H9 (cell line): ENCODE results near the gene SATB2. TPM values are rescaled to one million over a fixed set of nuclear protein-coding genes. Genes with fewer than 3 reads are reported as not detected.

Experiments used
- DNase-seq: peaks from one replicate; pipeline ENCODE4 v3.0.0-alpha.2; 2017
- H2AFZ ChIP-seq: one replicate; pipeline ENCODE4 v1.6.1; 2013; ENCODE audit warnings: mild to moderate bottlenecking, low read length, control low read depth, moderate library complexity
- H2AK5ac ChIP-seq: 2 replicates; pipeline ENCODE4 v1.6.1; 2013; ENCODE audit warnings: low read length, control low read depth, mixed read lengths; ENCODE audit not compliant: insufficient read length
- H2BK120ac ChIP-seq: one replicate; pipeline ENCODE4 v1.6.1; 2013; ENCODE audit warnings: low read depth, mild to moderate bottlenecking, low read length, control low read depth, inconsistent platforms; ENCODE audit not compliant: poor library complexity, severe bottlenecking
- H2BK12ac ChIP-seq: 2 replicates; pipeline ENCODE4 v1.6.1; 2013; ENCODE audit warnings: low read length, control low read depth, mixed read lengths, low read depth; ENCODE audit not compliant: insufficient read length
- H2BK15ac ChIP-seq: 2 replicates; pipeline ENCODE4 v1.6.1; 2013; ENCODE audit warnings: low read depth, low read length, control low read depth
- H2BK20ac ChIP-seq: one replicate; pipeline ENCODE4 v1.6.1; 2013; ENCODE audit warnings: low read depth, mild to moderate bottlenecking, low read length, control low read depth, inconsistent platforms; ENCODE audit not compliant: poor library complexity, severe bottlenecking
- H2BK5ac ChIP-seq: 2 replicates; pipeline ENCODE4 v1.6.1; 2013; ENCODE audit warnings: low read length, control low read depth, mixed read lengths; ENCODE audit not compliant: insufficient read length
- H3K14ac ChIP-seq: 2 replicates; pipeline ENCODE4 v1.6.1; 2013; ENCODE audit warnings: low read length, control low read depth; ENCODE audit not compliant: insufficient read depth
- H3K18ac ChIP-seq: 2 replicates; pipeline ENCODE4 v1.6.1; 2013; ENCODE audit warnings: low read depth, mild to moderate bottlenecking, mixed read lengths, low read length, control low read depth; ENCODE audit not compliant: insufficient read length
- H3K23ac ChIP-seq: 2 replicates; pipeline ENCODE4 v1.6.1; 2013; ENCODE audit warnings: low read length, control low read depth, mixed read lengths, low read depth; ENCODE audit not compliant: insufficient read length
- H3K23me2 ChIP-seq: 2 replicates; pipeline ENCODE4 v1.6.1; 2013; ENCODE audit warnings: low read depth, mild to moderate bottlenecking, mixed read lengths, low read length, control low read depth; ENCODE audit not compliant: insufficient read length, poor library complexity, severe bottlenecking
- H3K27ac ChIP-seq: 2 replicates; pipeline ENCODE4 v1.5.1; 2013; ENCODE audit warnings: low read length, control low read depth, mixed read lengths, low read depth; ENCODE audit not compliant: insufficient read length
- H3K27me3 ChIP-seq: 2 replicates; pipeline ENCODE4 v1.6.1; 2013; ENCODE audit warnings: low read length, control low read depth, inconsistent platforms; ENCODE audit not compliant: insufficient read depth
- H3K4ac ChIP-seq: 2 replicates; pipeline ENCODE4 v1.6.1; 2013; ENCODE audit warnings: low read depth, mild to moderate bottlenecking, control low read depth, inconsistent platforms, low read length, moderate library complexity
- H3K4me1 ChIP-seq: 2 replicates; pipeline ENCODE4 v1.6.1; 2013; ENCODE audit warnings: low read length, control low read depth, inconsistent platforms; ENCODE audit not compliant: insufficient read depth
- H3K4me2 ChIP-seq: 2 replicates; pipeline ENCODE4 v1.6.1; 2013; ENCODE audit warnings: low read length, control low read depth, mixed read lengths; ENCODE audit not compliant: insufficient read length, insufficient read depth
- H3K56ac ChIP-seq: 2 replicates; pipeline ENCODE4 v1.6.1; 2013; ENCODE audit warnings: low read depth, mild to moderate bottlenecking, mixed read lengths, low read length, control low read depth; ENCODE audit not compliant: insufficient read length
- H3K79me1 ChIP-seq: 2 replicates; pipeline ENCODE4 v1.6.1; 2013; ENCODE audit warnings: low read depth, mild to moderate bottlenecking, moderate library complexity, low read length, control low read depth, inconsistent platforms; ENCODE audit not compliant: insufficient read depth, poor library complexity, severe bottlenecking
- H3K79me2 ChIP-seq: 2 replicates; pipeline ENCODE4 v1.6.1; 2013; ENCODE audit warnings: low read length, control low read depth, inconsistent platforms; ENCODE audit not compliant: insufficient read depth
- H3K9ac ChIP-seq: 2 replicates; pipeline ENCODE4 v1.6.1; 2013; ENCODE audit warnings: low read length, control low read depth, mixed read lengths; ENCODE audit not compliant: insufficient read length; ENCODE audit errors: extremely low read depth
- H3K9me3 ChIP-seq: one replicate; pipeline ENCODE4 v1.6.1; 2013; ENCODE audit warnings: low read depth, low read length, inconsistent platforms; ENCODE audit not compliant: control insufficient read depth
- H3T11ph ChIP-seq: one replicate; pipeline ENCODE4 v1.6.1; 2013; ENCODE audit warnings: mild to moderate bottlenecking, low read length, control low read depth, inconsistent platforms
- H4K20me1 ChIP-seq: one replicate; pipeline ENCODE4 v1.6.1; 2013; ENCODE audit not compliant: control insufficient read depth, insufficient read length, insufficient read depth
- H4K5ac ChIP-seq: 2 replicates; pipeline ENCODE4 v1.6.1; 2013; ENCODE audit warnings: low read depth, mild to moderate bottlenecking, mixed read lengths, low read length, control low read depth; ENCODE audit not compliant: insufficient read length
- H4K8ac ChIP-seq: replicated peaks from 2 replicates; pipeline ENCODE4 v1.6.1; 2013; ENCODE audit warnings: low read length, control low read depth, mixed read lengths, low read depth; ENCODE audit not compliant: insufficient read length
- H4K91ac ChIP-seq: 2 replicates; pipeline ENCODE4 v1.6.1; 2013; ENCODE audit warnings: low read depth, mild to moderate bottlenecking, moderate library complexity, mixed read lengths, low read length, control low read depth; ENCODE audit not compliant: insufficient read length
- H3K27ac Mint-ChIP-seq, 3 experiments: 2 replicates in 2 of 3; 3 replicates in 1 of 3; pipeline ENCODE4 v1.8.0; 2020 to 2021; ENCODE audit warnings: mixed read lengths in 3 of 3, mild to moderate bottlenecking in 1 of 3, moderate library complexity in 1 of 3
- H3K27me3 Mint-ChIP-seq: 2 replicates; pipeline ENCODE4 v1.8.0; 2021; ENCODE audit warnings: low read depth, mild to moderate bottlenecking, moderate library complexity, mixed read lengths
- H3K36me3 Mint-ChIP-seq, 3 experiments: 2 replicates in 2 of 3; 3 replicates in 1 of 3; pipeline ENCODE4 v1.8.0; 2020 to 2021; ENCODE audit warnings: low read depth in 3 of 3, mixed read lengths in 3 of 3; ENCODE audit not compliant: insufficient read depth in 1 of 3
- H3K4me1 Mint-ChIP-seq, 2 experiments: 2 replicates each; pipeline ENCODE4 v1.8.0; 2020; ENCODE audit warnings: mixed read lengths in 2 of 2
- H3K4me3 Mint-ChIP-seq, 2 experiments: 2 replicates in 1 of 2; 3 replicates in 1 of 2; pipeline ENCODE4 v1.8.0; 2020 to 2021; ENCODE audit warnings: mild to moderate bottlenecking in 2 of 2, mixed read lengths in 2 of 2, moderate library complexity in 1 of 2
- H3K9me3 Mint-ChIP-seq, 2 experiments: 2 replicates in 1 of 2; 3 replicates in 1 of 2; pipeline ENCODE4 v1.8.0; 2020; ENCODE audit warnings: mild to moderate bottlenecking in 2 of 2, mixed read lengths in 2 of 2, moderate library complexity in 1 of 2
- WGBS: extraction: QIAGEN DNeasy Blood & Tissue Kit; methylation state at CpG from one replicate; pipeline ENCODE4 v1.1.7; 2013; ENCODE audit warnings: missing lambda C conversion rate, low lambda C conversion rate, mixed read lengths; ENCODE audit not compliant: insufficient read length; ENCODE audit errors: extremely low coverage; 5-methylcytosine and 5-hydroxymethylcytosine counted together
- total RNA-seq: library from RNA; stranded (reverse); gene quantifications from 2 replicates; pipeline ENCODE4 v1.2.1, GENCODE V29; 2021
- TF ChIP-seq, protein P1 (sequence below): fragments of 200-600 bp; sonication (generic); conservative IDR thresholded peaks from 3 replicates; pipeline ENCODE4 v1.8.0; 2021; ENCODE audit warnings: antibody characterized with exemption, mild to moderate bottlenecking

SATB2 gene
- total RNA-seq, 1 experiment from 2014 or later = 23.8 TPM

DNA sequence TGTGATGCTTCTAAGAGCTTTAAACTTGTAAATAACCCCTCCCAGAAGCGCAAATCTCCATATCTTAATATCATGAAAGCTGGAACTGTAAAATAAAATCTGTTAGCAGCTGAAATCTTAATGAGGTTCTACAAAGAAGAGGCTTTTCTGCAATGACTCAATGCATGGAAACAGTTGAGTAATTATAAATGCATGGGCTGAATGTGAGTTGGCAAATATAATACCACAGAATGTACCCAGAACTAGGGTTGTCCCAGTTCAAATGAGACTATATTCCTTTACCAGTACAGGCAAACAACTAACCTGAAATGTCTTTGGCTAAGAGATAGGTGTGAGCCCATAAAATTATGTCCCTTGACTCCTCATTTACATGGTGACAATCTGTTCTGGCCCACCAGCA, 52.9 kb downstream of the SATB2 start:
- peaks cover 0 to 2% of the 10 kb centered on the region in 2 experiments; a peak in 1 of 5 replicates for H3K9me3 Mint-ChIP-seq
- WGBS = no CpG with 5 or more reads among the region's 1 CpG
- H3K9me3 ChIP-seq = no peaks in the 10 kb centered on the region
- no peaks in the 10 kb centered on the region for H3K79me1 ChIP-seq
- H2BK12ac ChIP-seq = no peak overlapping the region
- H2AFZ ChIP-seq = no peak overlapping the region
- H3K4me1 Mint-ChIP-seq = peaks cover 13 to 15% of the 10 kb centered on the region in 2 experiments
- H3K56ac ChIP-seq = no peak overlapping the region
- no peak overlapping the region for H3T11ph ChIP-seq
- H2BK120ac ChIP-seq = no peak overlapping the region
- H3K14ac ChIP-seq = no peak overlapping the region
- H4K8ac ChIP-seq = no peak overlapping the region
- no peak overlapping the region for H3K27ac ChIP-seq
- H3K27ac Mint-ChIP-seq = no peak overlapping the region
- H3K4me2 ChIP-seq = no peak overlapping the region
- H2BK5ac ChIP-seq = no peak overlapping the region
- H2BK15ac ChIP-seq = no peak overlapping the region
- no peak overlapping the region for H3K23ac ChIP-seq
- H3K4me1 ChIP-seq = peaks cover 4% of the 10 kb centered on the region; the same call in 1 of the 2 replicates
- no peaks in the 10 kb centered on the region for H3K27me3 ChIP-seq
- no peak overlapping the region for H4K91ac ChIP-seq
- no peak overlapping the region for H3K4me3 Mint-ChIP-seq
- H3K27me3 Mint-ChIP-seq = no peaks in the 10 kb centered on the region
- peaks cover 0 to 17% (median 0%) of the 10 kb centered on the region in 3 experiments; a peak in 3 of 7 replicates for H3K36me3 Mint-ChIP-seq
- no peak overlapping the region for H3K4ac ChIP-seq
- H2BK20ac ChIP-seq = no peak overlapping the region
- no peak overlapping the region for H3K18ac ChIP-seq
- no peak overlapping the region for H2AK5ac ChIP-seq
- H3K79me2 ChIP-seq = no peaks in the 10 kb centered on the region
- no peaks in the 10 kb centered on the region for H4K20me1 ChIP-seq
- H3K9ac ChIP-seq = no peak overlapping the region
- H3K23me2 ChIP-seq = no peaks in the 10 kb centered on the region
- no peak overlapping the region for H4K5ac ChIP-seq
- no peak for DNase-seq
- TF ChIP-seq, protein P1, sequence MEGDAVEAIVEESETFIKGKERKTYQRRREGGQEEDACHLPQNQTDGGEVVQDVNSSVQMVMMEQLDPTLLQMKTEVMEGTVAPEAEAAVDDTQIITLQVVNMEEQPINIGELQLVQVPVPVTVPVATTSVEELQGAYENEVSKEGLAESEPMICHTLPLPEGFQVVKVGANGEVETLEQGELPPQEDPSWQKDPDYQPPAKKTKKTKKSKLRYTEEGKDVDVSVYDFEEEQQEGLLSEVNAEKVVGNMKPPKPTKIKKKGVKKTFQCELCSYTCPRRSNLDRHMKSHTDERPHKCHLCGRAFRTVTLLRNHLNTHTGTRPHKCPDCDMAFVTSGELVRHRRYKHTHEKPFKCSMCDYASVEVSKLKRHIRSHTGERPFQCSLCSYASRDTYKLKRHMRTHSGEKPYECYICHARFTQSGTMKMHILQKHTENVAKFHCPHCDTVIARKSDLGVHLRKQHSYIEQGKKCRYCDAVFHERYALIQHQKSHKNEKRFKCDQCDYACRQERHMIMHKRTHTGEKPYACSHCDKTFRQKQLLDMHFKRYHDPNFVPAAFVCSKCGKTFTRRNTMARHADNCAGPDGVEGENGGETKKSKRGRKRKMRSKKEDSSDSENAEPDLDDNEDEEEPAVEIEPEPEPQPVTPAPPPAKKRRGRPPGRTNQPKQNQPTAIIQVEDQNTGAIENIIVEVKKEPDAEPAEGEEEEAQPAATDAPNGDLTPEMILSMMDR = no peak
